ENCODE results near the gene TACR2.

Gene TACR2

GRCh38 chr10:69374931-69375306 lies 41.8 kb downstream of the TACR2 start:
- DNase-seq (ENCODE audit: low read depth in 2 of 2) = no peak

DNA sequence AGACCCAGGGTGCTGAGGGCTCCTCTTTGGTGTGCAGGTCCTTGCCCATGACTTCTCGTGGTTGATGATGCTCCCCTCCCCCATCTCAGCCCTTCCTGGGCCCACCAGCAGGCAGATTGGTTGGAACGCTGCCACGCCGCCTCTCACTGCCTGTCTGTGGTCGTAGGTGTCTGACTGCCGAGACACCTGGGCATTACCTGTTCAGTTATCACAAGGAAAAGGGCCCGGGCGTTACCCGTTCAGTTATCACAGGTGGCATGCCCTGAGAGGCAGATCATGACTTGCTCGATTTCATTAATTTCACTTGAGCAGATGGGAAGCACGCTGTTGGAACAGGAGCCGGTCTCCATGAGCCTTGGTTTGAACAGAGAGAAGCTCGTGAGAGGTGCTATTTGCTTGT lies 42.5 kb downstream of the TACR2 start:
- no peak for DNase-seq (ENCODE audit: low read depth in 2 of 2)

GRCh38 chr10:69372126-69372980 lies 44.4 kb downstream of the TACR2 start:
- no peak for DNase-seq (ENCODE audit: low read depth in 2 of 2)

DNA sequence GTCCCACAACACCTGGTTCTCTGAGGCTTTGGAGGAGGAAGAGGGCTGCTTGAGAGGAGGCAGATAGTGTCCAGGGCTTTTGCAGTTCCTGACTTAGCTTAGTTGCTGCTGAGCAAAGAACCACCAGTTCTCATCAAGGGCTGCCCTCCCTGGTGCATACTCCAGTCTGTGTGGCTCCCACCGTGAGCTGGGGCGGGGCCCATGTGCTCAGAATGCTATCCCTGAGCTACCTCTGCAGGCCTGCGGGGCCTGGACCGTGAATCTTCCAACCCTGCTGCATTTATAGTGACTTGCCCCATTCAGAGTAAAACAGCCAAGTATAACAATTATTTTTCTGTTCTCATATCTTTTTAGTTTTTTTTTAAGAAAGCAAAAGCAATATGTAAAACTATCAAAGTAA lies 49.2 kb downstream of the TACR2 start:
- no peak for DNase-seq (ENCODE audit: low read depth in 2 of 2)

DNA sequence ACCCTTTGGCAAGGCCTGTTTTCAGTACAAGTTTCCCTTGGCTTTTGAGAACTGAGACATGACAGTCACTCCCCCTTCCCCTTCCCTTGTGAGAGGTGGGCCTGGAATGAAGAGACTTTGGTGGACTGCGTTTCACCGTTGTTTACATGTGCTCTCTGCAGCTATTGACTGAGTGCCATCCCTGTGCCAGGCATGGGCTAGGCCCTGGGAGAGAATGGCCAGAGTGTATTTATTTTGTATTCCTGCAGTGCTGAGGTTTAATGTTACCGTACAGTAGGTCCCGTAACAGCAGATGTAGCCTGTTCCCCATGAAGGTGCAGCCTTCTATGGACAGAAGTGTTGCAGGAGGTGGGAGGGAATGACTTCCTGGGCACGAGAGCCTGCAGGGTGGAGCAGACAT lies 50.0 kb downstream of the TACR2 start:
- DNase-seq (ENCODE audit: low read depth in 2 of 2) = no peak

GRCh38 chr10:69364232-69364940 lies 52.3 kb downstream of the TACR2 start:
- no peak for DNase-seq (ENCODE audit: low read depth in 2 of 2)

DNA sequence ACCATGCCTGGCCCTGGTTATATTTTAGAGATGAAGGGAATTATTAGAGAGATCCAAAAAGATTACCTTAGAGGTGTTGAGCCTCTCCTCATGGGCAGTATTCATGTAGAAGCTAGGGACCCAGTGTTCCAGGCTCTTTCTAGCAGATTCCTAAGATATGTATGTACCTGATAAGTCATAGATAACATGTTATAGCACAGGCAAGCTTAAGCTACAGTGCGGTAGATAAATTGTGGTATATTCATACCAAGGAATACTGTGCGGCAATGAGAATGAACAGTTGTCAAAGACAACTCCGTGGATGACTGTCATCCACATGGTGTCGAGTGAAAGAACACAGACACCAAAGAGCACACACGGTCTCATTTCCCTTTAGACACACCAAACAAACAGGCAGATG lies 53.1 kb downstream of the TACR2 start:
- DNase-seq (ENCODE audit: low read depth in 2 of 2) = no peak

DNA sequence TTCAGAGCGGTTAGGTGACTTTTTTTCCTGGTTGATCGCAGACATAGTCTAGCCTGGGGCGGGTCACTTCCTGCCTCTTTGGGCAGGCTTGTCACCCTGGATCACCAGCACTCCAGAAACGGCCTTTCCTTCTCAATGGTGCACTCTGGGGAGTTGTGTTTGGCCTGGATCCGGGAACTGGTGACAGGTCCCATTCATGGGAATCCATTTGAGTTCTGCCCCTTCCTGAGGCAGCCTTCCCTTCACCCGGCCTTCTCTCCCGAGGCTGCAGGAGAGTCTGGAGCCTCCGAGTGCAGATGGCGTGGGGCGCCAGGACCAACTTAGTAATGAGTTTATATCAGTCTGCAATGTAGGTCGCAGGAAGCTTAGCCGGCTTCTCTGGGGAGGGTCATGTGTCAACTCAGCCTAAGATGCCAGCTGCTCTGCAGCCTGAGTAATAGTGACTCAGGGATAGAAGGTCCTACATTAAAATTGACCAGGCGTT lies 54.2 kb downstream of the TACR2 start:
- DNase-seq (ENCODE audit: low read depth in 2 of 2) = no peak

DNA sequence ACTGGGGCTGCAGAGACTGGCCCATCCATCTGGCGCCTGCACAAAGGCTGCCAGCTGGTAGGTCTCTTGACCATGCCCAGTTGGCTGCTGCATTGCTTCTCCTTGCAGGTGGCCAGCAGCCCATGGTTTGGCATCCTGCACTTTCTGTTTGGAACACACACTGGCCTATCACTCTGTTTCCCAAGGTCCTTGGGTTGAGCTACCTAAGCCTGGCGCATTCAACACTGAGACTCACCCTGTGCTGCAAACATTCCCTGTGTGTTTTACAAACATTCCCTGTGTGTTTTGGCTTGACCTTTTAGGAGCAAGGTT lies 55.5 kb downstream of the TACR2 start:
- no peak for DNase-seq (ENCODE audit: low read depth in 2 of 2)

DNA sequence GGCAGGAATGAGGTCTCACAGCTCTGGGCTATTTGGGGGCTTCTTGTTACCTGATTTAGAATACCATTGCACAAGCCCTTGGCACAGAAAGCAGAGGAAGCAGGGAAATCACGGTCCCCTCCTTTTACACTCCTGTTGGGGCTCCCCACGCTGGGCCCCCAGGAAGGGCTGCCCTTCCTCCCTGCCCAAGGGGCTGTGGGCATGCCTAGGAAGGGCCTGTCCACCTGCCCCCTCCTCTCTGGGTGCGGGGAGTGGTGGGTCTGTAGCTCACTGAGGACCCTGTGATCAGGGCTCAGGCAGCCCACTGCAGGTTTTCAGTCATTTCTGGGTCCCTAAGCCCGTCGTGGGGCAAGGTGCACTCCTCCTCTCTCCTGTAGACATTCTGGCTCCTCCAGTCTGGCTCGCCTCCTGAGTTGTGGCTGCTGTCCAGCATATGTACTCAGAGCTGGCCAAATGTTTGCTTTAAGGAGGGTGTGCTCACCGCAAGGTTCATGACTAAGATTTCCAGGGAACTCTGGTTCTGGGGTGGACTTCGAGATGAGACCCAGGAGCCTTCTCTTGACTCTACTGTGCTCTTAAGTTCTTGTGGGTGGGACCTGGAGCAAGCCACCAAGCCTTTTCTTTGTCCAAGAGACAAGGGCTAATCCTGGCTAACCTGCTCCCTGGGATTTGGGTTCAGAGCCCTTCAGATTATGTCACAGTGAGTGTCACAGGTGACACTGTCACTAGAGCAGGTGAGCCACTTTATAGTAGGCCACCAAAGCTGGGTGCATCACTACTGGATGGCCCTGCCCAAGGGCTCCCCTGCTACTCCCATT lies 56.0 kb downstream of the TACR2 start:
- no peak for DNase-seq (ENCODE audit: low read depth in 2 of 2)

DNA sequence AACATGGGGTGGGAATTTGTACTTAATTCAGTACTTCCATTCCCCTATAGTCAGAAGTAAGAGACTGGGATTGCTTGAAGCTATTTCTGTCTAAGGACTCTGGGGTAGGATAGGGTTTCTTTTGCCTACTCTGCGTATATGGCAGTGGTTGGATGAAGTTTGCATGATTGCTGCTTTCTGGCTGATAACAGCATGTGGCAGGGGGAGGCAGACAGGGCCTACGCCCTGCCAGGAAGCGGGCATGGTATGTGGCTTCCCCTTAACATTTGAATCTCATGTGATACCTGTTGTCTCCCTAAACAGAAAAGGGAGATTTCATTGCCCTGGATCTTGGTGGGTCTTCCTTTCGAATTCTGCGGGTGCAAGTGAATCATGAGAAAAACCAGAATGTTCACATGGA lies 57.1 kb downstream of the TACR2 start:
- DNase-seq (ENCODE audit: low read depth in 2 of 2) = no peak

- DNase-seq (ENCODE audit: low read depth in 2 of 2) = no peak
Observed at GRCh38 chr10:69359148-69359547, 57.6 kb downstream of the TACR2 start.

- no peak for DNase-seq (ENCODE audit: low read depth in 2 of 2)
Observed at GRCh38 chr10:69358148-69358795, 58.4 kb downstream of the TACR2 start.

DNA sequence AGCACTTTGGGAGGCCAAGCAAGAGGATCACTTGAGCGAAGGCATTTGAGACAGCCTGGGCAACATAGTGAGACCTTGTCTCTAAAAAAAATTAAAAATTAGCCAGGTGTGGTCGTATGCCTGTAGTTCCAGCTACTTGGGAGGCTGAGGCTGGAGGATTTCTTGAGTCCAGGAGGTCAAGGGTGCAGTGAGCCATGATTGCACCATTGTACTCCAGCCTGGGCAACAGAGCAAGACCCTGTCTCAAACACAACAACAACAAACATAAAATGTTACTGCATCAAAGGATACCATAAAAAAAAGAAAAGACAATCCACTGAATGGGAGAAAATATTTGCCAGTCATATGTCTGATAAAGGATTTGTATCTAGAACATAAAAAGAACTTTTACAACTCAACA lies 60.5 kb downstream of the TACR2 start:
- no peak for DNase-seq (ENCODE audit: low read depth in 2 of 2)

- no peak for DNase-seq (ENCODE audit: low read depth in 2 of 2)
Observed at GRCh38 chr10:69353977-69354635, 62.6 kb downstream of the TACR2 start.

Measured in activated CD4-positive, alpha-beta T cell treated with anti-CD3 and anti-CD28 coated beads for 24 hours (primary cell).